LHCN-M2 (cell line): ENCODE measurements around the gene TIMM17A. TPM values are rescaled to one million over a fixed set of nuclear protein-coding genes. Genes with fewer than 3 reads are reported as not detected.

ENCODE experiments used
- DNase-seq: peaks from one replicate; pipeline ENCODE4 v3.0.0-alpha.2; 2012; ENCODE audit warnings: low read depth
- polyA plus RNA-seq: library from polyadenylated mRNA; unstranded; fragments of >200 nt; gene quantifications from one replicate; pipeline ENCODE4 v1.2.1, GENCODE V29; 2012; ENCODE audit warnings: missing spikeins
- total RNA-seq: library from RNA; depleted of rRNA; stranded (reverse); fragments of >200 nt; gene quantifications from 2 replicates; pipeline ENCODE4 v1.2.3, GENCODE V29; 2014; rRNA removed

The TIMM17A gene
- 62.8 and 63.1 TPM in 2 replicates for total RNA-seq
- polyA plus RNA-seq = 63.0 TPM

GRCh38 chr1:201955009-201955728, at the start of gene TIMM17A:
Gene TIMM17A (plus strand): TSS chr1:201955503. CDS start chr1:201955527, 24 bp downstream.
- DNase-seq = peak; percentile 98

- DNase-seq = peak; percentile 52
These were observed 49.0 kb upstream of the TIMM17A start for GRCh38 chr1:201906336-201906735.

DNA sequence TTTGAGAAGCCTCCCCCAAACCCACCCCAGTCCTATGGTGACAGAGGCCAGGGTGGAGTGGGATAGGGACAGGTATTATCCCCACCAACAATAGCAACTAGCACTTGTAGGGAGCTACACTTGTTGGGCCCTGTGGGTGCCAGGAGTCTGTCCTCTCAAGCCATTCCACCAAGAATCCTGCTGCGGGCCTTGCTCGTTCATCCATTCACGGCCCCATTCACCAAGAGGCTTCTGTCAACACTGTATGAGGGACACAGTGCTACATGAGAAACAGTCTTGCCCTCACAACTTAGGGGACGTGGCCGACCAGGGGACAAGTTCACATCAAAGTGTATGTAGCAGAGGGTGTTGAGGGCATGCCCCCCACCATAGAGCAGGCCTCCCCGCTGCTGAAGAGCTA, 47.7 kb upstream of the TIMM17A start:
- no peak for DNase-seq

- no peak for DNase-seq
These were observed 43.3 kb upstream of the TIMM17A start for GRCh38 chr1:201911826-201912571.

GRCh38 chr1:201912832-201913231, 42.5 kb upstream of the TIMM17A start:
- DNase-seq = no peak

GRCh38 chr1:201914456-201915235, 40.7 kb upstream of the TIMM17A start:
- DNase-seq = no peak

- DNase-seq = peak; percentile 79
These were observed 38.6 kb upstream of the TIMM17A start for GRCh38 chr1:201916649-201917249.

DNA sequence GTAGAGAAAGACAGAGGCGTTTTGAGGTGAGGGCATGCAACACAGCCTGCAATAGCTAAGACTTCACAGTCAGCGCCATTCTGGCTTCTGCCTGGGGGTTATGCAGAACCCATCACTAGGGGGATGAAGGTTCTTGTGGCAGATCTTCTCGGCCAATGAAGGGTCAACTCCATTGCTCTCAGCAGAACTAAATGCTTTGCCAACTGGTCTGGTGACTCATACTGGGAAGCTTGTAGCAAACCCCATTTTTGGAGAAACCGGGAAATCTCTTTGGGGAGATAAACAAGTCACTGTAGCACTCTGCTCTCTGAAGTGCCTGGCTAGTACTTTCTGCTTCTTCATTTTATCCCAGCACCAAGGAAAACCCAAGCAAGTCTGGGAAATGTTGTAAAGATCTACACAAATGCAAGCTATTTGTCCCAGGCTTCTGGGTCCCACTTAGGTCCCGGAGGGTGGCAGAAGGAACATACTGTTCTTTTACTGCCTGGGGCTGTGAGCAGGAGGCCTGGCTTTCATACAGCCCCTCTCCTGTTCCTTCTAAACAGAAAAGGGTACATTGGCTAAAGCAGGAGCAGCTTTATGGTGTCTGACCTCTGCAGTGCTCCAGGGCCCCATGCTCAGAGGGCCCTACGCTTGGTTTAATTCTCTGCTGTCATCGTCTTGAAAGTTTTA, 37.8 kb upstream of the TIMM17A start:
- DNase-seq = peak; percentile 91

DNA sequence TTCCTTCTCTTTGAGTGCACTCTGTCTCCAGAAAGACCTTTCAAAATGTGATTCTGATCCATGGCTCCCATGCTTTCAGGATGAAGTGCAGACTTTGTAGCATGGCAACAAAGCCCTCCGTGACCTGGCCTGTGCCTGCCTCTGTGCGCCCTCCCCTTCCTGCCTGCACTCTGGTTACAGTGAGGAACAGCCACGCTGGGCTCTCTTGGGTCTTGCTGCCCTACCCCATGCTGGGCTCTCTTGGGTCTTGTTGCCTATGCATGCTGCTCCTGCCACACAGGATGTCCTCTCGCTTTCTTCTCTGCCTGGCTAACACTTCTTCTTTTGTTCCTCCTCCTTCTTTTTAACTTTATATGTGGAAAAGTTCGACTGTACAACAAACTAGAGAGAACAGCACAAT, 37.0 kb upstream of the TIMM17A start:
- DNase-seq = no peak

DNA sequence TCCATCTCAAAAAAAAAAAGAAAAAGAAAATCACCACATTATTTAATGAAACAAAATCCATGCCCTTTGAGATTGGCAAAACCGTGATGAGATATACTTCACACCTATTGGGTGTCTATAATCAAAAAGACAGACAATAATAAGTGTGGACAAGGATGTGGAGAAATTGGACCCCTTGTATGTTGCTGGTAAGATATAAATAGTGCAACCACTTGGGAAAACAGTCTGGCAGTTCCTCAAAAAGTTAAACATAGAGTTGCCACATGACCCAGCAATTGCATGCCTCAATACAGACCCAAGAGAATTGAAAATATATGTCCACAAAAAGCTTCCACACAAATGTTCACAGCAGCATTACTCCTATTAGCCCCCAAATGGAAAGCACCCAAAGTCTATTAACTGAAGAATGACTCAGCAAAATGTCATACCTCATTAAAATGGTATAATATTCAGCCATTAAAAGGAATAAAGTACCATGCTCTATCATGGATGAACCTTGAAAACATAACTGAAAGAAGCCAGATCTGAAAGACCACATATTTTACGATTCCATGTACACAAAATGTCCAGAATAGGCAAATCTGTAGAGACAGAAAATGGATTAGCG, 33.2 kb upstream of the TIMM17A start:
- no peak for DNase-seq

- DNase-seq = no peak
These were observed 30.1 kb upstream of the TIMM17A start for GRCh38 chr1:201925301-201925567.

GRCh38 chr1:201925981-201926645, 29.2 kb upstream of the TIMM17A start:
- DNase-seq = no peak

DNA sequence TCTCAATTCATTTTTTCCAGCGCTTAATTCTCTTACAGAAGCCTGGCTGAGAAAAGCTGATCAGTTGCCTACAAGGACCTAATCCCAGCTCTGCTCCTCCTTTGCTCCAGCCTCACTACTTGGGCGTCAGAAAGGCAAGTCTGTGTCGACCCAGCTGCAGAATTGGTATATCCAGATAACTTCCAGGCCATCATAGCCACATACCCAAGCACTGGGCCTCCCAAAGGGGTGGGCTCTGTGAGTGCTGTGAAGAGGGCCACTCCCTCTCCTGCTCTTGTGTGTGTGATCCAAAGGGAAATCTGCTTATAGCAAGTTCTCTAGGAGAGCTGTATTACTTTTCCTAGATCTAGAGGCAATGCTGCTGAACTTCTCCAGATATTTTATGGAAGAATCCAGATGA, 27.0 kb upstream of the TIMM17A start:
- no peak for DNase-seq

DNA sequence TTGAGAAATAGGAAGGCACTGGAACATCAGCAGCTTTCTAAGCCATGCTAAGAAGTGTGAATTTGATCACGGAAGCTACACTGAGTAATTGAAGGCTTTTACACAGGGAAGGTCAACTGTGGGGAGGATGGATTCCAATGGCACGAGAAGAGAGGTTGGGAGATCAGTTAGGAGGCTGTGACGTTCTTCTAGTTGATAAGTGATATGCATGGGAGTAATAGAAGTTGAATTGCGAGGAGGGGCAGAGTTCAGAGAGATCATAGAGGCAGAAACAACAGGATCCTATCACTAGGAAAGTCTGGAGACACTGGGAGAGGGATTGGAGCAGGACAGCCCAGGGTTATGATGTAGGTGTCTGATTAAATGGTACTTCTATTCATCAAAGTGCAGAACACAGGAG, 25.2 kb upstream of the TIMM17A start:
- no peak for DNase-seq

GRCh38 chr1:201930803-201931202, 24.5 kb upstream of the TIMM17A start:
- no peak for DNase-seq

- DNase-seq = peak; percentile 79
These were observed 21.4 kb upstream of the TIMM17A start for GRCh38 chr1:201933840-201934430.

- peak; percentile 59 for DNase-seq
These were observed 17.6 kb upstream of the TIMM17A start for GRCh38 chr1:201937624-201938213.

GRCh38 chr1:201938440-201939035, 16.8 kb upstream of the TIMM17A start:
- DNase-seq = no peak

GRCh38 chr1:201939148-201939547, 16.2 kb upstream of the TIMM17A start:
- no peak for DNase-seq
